ENCODE results near the gene RAB13.

Gene RAB13

GRCh38 chr1:153934746-153935145, 51.4 kb downstream of the RAB13 start:
- no peak for DNase-seq (ENCODE audit: low spot score)

- no peak for DNase-seq (ENCODE audit: low spot score)
Observed at GRCh38 chr1:153933955-153934354, 52.2 kb downstream of the RAB13 start.

GRCh38 chr1:153933430-153933829, 52.7 kb downstream of the RAB13 start:
- DNase-seq (ENCODE audit: low spot score), result no peak

- DNase-seq (ENCODE audit: low spot score), result no peak
Observed at GRCh38 chr1:153932156-153933131, 53.7 kb downstream of the RAB13 start.

Small RNA genes lying within 50 kb of the gene (small RNA-seq; reads per million reads assigned to genes)
- gene MIR6737, result 0.03 to 0.04 reads per million in 2 experiments

Data from SK-N-DZ (cell line).